ENCODE data around the gene PRDM13.
"Not testable (repeated sequence)": the region's sequence is repeated elsewhere in the genome, so short reads cannot be mapped to it uniquely, and the experiment has no call there.

Gene PRDM13

DNA sequence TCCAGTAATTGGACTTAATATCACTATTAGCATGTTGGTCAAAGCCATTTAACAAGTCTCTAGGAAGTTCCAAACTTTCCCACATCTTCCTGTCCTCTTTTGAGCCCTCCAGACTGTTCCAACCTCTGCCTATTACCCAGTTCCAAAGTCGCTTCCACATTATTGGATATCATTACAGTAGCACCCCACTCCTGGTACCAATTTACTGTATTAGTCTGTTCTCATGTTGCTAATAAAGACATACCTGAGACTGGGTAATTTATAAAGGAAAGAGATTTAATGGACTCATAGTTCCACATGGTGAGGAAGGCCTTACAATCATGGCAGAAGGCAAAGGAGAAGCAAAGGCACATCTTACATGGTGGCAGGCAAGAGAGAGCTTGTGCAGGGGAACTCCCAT lies 31.7 kb downstream of the PRDM13 start:
- DNase-seq = not testable (repeated sequence)

DNA sequence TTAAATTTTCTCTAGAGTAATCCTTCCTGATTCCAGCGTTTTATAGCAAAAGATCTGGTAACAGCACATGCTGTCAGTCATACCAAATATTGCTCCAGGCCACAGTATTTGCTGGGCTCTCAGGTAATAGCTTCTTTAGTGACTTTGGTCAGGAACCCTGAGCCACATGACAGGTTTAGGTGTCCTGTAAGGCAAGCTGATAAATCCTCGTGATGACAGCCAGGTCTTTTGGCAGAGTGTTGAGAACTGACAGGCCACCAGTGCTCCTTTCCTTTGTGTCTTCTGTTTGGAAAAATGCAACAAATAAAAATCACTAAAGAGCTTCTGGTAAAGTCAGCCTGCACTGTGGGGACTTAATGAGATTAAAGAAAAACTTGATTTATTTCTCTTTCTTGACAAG lies 34.6 kb downstream of the PRDM13 start:
- no peak for DNase-seq

DNA sequence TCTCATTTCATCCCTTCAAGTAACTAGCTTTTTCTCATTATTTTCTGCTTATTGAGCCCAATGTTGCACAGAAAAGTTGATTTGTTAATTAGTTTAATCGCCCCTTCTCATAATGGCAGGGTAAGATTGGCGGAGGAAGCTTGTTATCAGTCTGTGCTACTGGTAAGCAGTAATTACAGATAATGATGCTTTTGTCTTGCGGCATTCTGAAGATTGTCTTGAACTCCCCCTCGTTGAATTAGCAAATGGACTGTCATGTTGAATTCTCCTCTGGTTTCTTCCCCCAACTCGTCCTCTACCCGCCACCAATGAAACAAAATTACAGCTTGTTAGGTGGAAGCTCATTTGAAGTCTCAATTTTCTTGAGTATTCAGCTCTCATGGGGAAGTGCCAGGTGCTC lies 39.4 kb downstream of the PRDM13 start:
- no peak for DNase-seq

DNA sequence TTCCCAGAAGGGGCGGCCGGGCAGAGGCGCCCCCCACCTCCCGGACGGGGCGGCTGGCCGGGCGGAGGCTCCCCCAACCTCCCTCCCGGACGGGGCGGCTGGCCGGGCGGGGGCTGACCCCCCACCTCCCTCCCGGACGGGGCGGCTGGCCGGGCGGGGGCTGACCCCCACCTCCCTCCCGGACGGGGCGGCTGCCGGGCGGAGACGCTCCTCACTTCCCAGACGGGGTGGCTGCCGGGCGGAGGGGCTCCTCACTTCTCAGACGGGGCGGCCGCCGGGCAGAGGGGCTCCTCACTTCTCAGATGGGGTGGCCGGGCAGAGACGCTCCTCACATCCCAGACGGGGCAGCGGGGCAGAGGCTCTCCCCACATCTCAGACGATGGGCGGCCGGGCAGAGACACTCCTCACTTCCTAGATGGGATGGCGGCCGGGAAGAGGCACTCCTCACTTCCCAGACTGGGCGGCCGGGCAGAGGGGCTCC lies 43.5 kb downstream of the PRDM13 start:
- DNase-seq = not testable (repeated sequence)

DNA sequence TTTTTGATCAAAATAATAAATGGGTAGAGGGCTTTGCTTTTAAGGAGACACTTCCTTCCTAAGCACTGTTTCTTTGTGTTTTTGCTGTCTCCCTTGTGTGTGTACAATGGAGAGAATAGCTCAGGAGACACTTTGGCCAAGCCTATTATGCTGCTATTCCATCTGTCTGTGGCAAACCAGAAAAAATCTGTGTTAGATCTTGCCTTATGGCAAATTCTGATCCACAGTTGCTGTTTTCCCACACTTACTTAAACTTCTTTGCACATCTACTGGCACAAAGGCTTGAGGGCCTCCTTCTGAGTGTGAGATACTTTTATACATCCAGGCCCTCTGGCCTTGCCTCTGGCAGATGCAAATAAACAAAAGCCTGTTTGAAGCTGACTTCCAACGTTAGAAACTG lies 53.6 kb downstream of the PRDM13 start:
- no peak for DNase-seq

DNA sequence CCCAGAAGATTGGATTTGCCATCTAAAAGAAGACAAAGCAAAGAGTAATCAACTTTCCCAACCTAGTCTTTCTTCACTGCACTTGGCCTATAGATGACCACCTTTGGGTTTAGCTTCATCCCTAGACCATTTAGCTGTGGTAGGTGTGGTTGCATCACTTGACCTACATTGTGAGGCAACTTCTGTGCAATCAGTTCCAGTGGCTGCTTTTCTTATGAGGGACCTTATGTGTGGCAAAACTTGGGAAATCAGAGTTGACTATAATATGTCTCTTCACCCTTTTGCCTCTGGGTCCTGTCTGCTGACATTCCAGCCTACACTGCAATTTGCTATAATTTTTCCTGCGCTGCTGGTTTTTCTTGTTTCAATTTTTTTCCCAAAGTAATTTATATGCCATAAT lies 55.2 kb downstream of the PRDM13 start:
- DNase-seq = no peak

DNA sequence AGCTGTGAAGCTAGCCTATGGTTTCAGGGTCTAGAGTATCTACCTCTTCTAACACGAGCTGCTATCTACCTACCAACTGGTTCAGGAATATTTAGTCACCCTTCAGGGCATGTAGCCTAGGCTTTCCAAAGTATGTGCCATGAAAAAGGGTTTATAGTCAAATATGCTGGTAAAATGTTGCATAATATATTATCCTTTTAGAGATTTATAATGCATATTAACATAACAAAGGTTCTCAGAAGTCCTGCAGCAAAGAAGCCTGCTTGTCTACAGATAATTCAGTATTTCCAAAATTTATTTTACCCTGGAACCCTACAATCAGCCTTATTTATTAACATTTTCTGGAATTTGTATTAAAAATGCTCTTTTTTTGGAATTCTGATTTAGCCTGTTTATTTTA lies 56.0 kb downstream of the PRDM13 start:
- no peak for DNase-seq
